HCT116 (cell line): ENCODE measurements around the gene CADPS2.

Source experiments
- EZH2 ChIP-seq: fragments of 200-600 bp; sonication (generic); IDR thresholded peaks from 2 replicates; pipeline ENCODE4 v1.6.1; 2017; ENCODE audit warnings: antibody characterized with exemption, mixed run types
- EZH2phosphoT487 ChIP-seq: fragments of 200-600 bp; IDR thresholded peaks from 2 replicates; pipeline ENCODE4 v1.6.1; 2018; ENCODE audit warnings: antibody characterized with exemption, borderline replicate concordance
- POLR2AphosphoS5 ChIP-seq: IDR thresholded peaks from 2 replicates; pipeline ENCODE4 v1.6.1; 2011; ENCODE audit warnings: mild to moderate bottlenecking, low read depth, low read length, moderate library complexity
- TF ChIP-seq, protein P1 (sequence below): IDR thresholded peaks from 2 replicates; pipeline ENCODE4 v1.6.1; 2012

- TF ChIP-seq EZH2 (no peak), EZH2phosphoT487 (no peak), POLR2AphosphoS5 (no peak)
- TF ChIP-seq, protein P1, sequence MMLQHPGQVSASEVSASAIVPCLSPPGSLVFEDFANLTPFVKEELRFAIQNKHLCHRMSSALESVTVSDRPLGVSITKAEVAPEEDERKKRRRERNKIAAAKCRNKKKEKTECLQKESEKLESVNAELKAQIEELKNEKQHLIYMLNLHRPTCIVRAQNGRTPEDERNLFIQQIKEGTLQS = no peak
Observed at GRCh38 chr7:122518488-122518887, 367.8 kb downstream of the CADPS2 start.
